ENCODE results near the gene CTSS. TPM values are rescaled to one million over a fixed set of nuclear protein-coding genes. Genes with fewer than 3 reads are reported as not detected.

CTSS gene
- total and polyA plus RNA-seq, 8 donors = 5.8 to 194 (median 44.3) TPM

DNA sequence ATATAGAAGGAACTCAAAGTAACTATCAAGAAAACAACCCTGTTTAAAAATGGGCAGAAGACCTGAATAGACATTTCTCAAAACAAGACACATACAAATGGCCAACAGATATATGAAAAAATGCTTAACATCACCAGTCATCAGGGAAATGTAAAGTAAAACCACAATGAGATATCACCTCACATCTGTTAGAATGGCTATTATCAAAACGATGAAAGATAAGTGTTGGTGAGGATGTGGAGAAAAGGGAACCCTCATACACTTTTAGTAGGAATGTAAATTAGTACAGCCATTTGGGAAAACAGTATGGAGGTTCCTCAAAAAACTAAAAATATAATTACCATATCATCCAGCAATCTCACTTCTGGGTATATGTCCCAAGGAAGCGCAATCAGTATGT lies 3.0 kb downstream of the CTSS start:
- no peak overlapping the region for H3K27ac ChIP-seq
- intact Hi-C loops (cut with DNase I; ENCODE audit: low total_unique reads) = no loop called here
- H3K27me3 ChIP-seq = no peaks in the 10 kb centered on the region
- no peak for DNase-seq
- TF ChIP-seq POLR2AphosphoS5 (IDR thresholded peaks at IDR 0.05) (no peak), EP300 (IDR thresholded peaks at IDR 0.05) (no peak), POLR2A (IDR thresholded peaks at IDR 0.05) (no peak)
- TF ChIP-seq, protein P1, sequence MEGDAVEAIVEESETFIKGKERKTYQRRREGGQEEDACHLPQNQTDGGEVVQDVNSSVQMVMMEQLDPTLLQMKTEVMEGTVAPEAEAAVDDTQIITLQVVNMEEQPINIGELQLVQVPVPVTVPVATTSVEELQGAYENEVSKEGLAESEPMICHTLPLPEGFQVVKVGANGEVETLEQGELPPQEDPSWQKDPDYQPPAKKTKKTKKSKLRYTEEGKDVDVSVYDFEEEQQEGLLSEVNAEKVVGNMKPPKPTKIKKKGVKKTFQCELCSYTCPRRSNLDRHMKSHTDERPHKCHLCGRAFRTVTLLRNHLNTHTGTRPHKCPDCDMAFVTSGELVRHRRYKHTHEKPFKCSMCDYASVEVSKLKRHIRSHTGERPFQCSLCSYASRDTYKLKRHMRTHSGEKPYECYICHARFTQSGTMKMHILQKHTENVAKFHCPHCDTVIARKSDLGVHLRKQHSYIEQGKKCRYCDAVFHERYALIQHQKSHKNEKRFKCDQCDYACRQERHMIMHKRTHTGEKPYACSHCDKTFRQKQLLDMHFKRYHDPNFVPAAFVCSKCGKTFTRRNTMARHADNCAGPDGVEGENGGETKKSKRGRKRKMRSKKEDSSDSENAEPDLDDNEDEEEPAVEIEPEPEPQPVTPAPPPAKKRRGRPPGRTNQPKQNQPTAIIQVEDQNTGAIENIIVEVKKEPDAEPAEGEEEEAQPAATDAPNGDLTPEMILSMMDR (IDR thresholded peaks at IDR 0.05) = no peak
- no peaks in the 10 kb centered on the region for H3K9me3 ChIP-seq
- H3K4me3 ChIP-seq = no peak overlapping the region
- WGBS, 5 donors = 64 to 80% (median 69%) methylated on average over 2 of the region's 2 CpGs
- peaks cover 0 to 9% (median 1%) of the 10 kb centered on the region in 4 donors for H3K36me3 ChIP-seq
- H3K4me1 ChIP-seq = peaks cover 0 to 40% (median 16%) of the 10 kb centered on the region in 4 donors

DNA sequence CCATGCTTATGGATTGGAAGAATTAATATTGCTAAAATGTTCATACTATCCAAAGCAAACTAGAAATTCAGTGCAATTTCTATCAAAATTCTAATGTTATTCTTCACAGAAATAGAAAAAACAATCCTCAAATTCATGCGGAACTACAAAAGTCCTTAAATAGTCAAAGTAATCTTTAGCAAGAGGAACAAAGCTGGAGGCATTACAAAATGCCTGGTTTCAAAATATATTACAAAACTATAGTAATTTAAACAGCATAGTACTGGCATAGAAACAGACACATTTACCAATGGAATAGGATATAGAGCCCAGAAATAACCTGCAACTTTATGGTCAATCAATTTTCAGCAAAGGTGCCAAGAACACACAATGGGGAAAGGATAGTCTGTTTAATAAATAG lies 3.8 kb downstream of the CTSS start:
- intact Hi-C loops (cut with DNase I; ENCODE audit: low total_unique reads) = no loop called here
- WGBS, 5 donors = 87 to 95% (median 91%) methylated on average over 1 of the region's 1 CpG

DNA sequence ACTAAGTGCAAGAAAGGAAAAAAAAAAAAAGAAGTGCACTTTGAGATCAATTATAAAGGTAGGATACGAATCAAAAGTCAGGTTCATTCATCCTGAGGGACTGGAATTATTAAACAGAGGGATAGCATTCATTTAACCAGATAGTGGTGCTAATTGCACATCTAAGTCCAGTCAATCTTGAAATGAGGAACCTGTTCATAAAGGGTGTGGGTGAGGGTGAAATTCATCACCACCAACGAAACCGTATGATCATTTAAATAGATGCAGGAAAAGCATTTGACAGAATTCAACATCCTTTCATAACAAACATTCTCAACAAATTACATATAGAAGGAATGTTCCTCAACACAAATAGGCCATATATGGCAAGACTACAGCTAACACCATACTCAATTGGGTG lies 5.6 kb downstream of the CTSS start:
- Histone ChIP-seq H3K4me1 (peaks cover 0 to 37% (median 12%) of the 10 kb centered on the region in 4 donors), H3K36me3 (peaks cover 0 to 33% (median 18%) of the 10 kb centered on the region in 4 donors), H3K4me3 (no peak overlapping the region), H3K27me3 (no peaks in the 10 kb centered on the region), H3K27ac (no peak overlapping the region), H3K9me3 (no peaks in the 10 kb centered on the region)
- intact Hi-C loops (cut with DNase I; ENCODE audit: low total_unique reads) = no loop called here
- TF ChIP-seq, protein P1 (IDR thresholded peaks at IDR 0.05) = no peak
- no peak for TF ChIP-seq POLR2A (IDR thresholded peaks at IDR 0.05)
- no peak for TF ChIP-seq EP300 (IDR thresholded peaks at IDR 0.05)
- TF ChIP-seq POLR2AphosphoS5 (IDR thresholded peaks at IDR 0.05) = no peak
- no peak for DNase-seq
- WGBS, 5 donors = 53 to 78% (median 61%) methylated on average over 3 of the region's 3 CpGs

More for the DNA sequence above, 3.8 kb downstream of the CTSS start:
- Histone ChIP-seq H3K27ac (no peak overlapping the region), H3K27me3 (no peaks in the 10 kb centered on the region), H3K36me3 (peaks cover 0 to 17% (median 5%) of the 10 kb centered on the region in 4 donors), H3K4me1 (peaks cover 0 to 40% (median 16%) of the 10 kb centered on the region in 4 donors), H3K4me3 (no peak overlapping the region), H3K9me3 (no peaks in the 10 kb centered on the region)
- no peak for DNase-seq
- no peak for TF ChIP-seq EP300 (IDR thresholded peaks at IDR 0.05)
- no peak for TF ChIP-seq POLR2A (IDR thresholded peaks at IDR 0.05)
- TF ChIP-seq, protein P1 (IDR thresholded peaks at IDR 0.05) = no peak
- TF ChIP-seq POLR2AphosphoS5 (IDR thresholded peaks at IDR 0.05) = no peak

DNA sequence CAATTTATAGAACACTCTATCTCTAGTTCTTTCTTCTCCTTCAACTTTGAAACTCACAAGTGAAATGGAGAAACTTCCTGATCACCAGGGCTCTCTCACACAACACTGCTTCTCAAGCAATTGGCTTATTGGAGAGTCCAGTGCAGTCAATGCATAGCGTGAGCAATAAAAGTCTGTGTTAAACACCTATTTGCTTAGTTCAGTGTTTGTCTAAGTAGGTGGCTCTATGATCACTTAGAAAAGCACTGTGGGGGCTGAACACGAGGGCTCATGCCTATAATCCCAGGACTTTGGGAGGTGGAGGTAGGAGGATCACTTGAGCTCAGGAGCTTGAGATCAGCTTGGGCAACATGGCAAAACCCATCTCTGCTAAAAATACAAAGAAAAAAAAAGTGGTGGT lies 12.2 kb downstream of the CTSS start:
- H3K4me3 ChIP-seq = no peak overlapping the region
- TF ChIP-seq POLR2A (IDR thresholded peaks at IDR 0.05) = no peak
- TF ChIP-seq, protein P1 (IDR thresholded peaks at IDR 0.05) = no peak
- TF ChIP-seq EP300 (IDR thresholded peaks at IDR 0.05) = no peak
- TF ChIP-seq POLR2AphosphoS5 (IDR thresholded peaks at IDR 0.05) = no peak
- H3K9me3 ChIP-seq = no peaks in the 10 kb centered on the region
- intact Hi-C loops (cut with DNase I; ENCODE audit: low total_unique reads) = no loop called here
- H3K27me3 ChIP-seq = no peaks in the 10 kb centered on the region
- DNase-seq = no peak
- H3K4me1 ChIP-seq = no peaks in the 10 kb centered on the region
- WGBS, 5 donors = 55 to 94% (median 83%) methylated on average over 2 of the region's 2 CpGs
- peaks cover 7 to 92% (median 62%) of the 10 kb centered on the region in 4 donors for H3K36me3 ChIP-seq
- no peak overlapping the region for H3K27ac ChIP-seq
